GM12892 (cell line): Measurements from ENCODE around the gene TRAPPC4.

ENCODE experiments used
- POLR2A ChIP-seq: IDR thresholded peaks from 2 replicates; pipeline ENCODE4 v1.6.1; 2011; ENCODE audit warnings: low read depth, low read length, control low read depth
- POLR2AphosphoS5 ChIP-seq: IDR thresholded peaks from 2 replicates; pipeline ENCODE4 v1.6.1; 2011; ENCODE audit warnings: low read depth, low read length, control low read depth

GRCh38 chr11:119041821-119042514 lies 23.4 kb downstream of the TRAPPC4 start:
- TF ChIP-seq POLR2A (no peak), POLR2AphosphoS5 (no peak)
